GM19035 (cell line): ENCODE measurements around the gene RASAL2.
A peak's percentile ranks its signal among the peaks of the same experiment; 100 is the strongest.
"Not testable (repeated sequence)": the region's sequence is repeated elsewhere in the genome, so short reads cannot be mapped to it uniquely, and the experiment has no call there.

ENCODE experiments used
- ATAC-seq: cut with Tn5 transposase; IDR thresholded peaks from one replicate; pipeline ENCODE4 v1.9.1; 2021; ENCODE audit not compliant: unreplicated experiment

Gene RASAL2

DNA sequence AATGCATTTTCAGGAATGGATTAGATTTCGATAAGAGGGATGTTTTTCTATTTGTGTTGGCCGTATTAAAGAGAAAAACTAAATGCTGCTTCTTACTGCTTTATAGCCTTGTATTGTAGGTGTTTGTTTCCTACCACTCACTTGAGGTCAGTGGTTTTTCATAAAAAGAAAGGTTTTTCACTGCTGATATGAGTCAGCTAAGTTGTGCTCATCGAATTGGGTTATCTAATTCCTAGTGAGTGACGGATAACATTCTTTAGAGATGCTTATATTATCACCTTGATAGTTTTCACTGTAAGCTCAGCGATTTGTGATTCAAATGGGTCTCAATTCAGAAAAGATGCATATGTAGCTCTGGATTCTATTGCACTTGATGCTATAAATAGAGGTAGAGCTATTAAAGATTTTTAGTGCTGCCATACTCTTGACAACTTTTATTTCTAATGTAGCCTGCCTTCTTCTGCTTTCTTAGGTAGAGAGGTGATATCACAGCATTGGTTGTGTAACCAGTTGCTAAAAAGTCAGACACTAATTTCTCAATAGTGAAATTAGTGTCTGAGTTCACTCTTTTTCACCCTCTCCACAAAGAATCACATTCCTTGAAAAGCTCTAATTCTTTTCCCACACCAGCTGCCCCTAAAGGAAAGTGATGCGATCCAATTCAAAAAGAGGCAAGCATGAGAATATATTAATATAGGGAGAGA lies 180.0 kb downstream of the RASAL2 start:
- no peak for ATAC-seq

GRCh38 chr1:178275049-178275448 lies 181.1 kb downstream of the RASAL2 start:
- ATAC-seq, result no peak

DNA sequence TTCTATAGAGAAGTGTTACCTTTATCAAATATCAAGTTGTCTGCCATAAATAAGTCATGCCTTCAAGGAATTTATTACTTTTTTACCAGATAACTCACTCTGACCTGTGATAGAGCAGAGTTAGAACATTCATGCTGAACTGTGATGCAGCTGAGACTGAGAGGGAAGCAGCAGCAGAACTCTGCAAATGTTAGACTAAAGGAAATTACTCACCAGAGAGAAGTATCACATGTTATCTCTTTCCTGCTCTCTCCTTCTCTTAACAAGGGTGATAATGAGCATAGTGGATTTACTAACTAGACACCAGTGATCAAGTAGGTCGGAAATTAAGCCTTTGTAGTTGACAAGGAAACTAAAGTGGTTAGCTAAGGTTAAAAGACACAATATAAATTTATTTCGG lies 181.6 kb downstream of the RASAL2 start:
- ATAC-seq, result no peak

GRCh38 chr1:178277793-178278530 lies 184.1 kb downstream of the RASAL2 start:
- no peak for ATAC-seq

DNA sequence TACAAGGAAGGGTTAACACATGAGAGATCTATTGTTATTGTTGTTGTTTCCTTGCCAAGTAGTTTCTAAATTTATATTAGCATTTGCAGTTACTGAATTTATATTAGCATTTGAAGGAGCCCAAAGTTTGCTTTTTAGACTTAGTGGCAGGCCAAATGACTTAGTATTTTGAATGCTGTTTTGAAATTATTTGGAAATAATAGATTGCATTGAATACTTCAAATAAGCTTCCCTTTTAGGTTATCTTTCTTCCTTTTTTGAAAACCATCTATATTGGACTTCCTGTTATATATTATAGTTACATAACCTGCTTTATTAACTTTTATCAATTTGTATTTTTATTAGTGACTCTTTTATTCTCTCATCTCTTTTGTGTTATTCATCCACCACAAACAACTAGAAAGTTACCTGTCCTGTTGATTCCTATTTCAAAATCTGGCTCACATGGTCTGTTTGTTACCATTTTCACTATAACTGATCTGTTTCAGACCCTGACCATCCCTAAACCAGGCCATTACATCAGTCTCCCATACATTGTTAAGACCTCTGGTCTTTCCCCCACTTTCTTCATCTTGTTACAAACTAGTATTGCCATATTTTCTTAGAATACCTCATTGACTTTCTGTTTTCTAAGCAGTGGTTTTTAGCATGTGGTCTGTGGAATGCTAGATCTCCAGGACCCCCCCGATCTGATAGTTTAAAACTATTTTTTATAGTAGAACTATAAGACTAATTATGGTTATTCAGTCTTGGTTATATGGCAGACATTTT lies 185.2 kb downstream of the RASAL2 start:
- no peak for ATAC-seq

DNA sequence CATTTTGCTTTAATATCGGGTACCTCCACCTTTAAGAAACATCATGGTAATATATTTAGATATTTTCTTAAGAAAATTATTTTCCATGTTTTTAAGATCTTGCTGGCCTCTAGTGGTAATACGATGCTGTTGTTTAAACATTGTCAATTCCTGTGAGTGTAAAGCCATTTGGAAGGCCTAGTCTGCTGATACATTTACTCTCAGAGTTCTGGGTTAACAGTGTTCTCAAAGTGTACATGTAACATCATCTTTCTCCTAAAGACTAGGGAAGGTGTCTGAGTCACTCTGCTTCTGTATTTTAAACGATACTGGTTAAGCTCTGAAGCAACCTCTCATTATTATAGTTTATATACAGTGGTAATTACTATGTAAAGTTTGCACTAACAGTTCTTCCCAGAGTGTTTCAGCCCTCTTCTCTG lies 189.1 kb downstream of the RASAL2 start:
- no peak for ATAC-seq

- no peak for ATAC-seq
These were observed 189.5 kb downstream of the RASAL2 start for GRCh38 chr1:178283409-178283808.

DNA sequence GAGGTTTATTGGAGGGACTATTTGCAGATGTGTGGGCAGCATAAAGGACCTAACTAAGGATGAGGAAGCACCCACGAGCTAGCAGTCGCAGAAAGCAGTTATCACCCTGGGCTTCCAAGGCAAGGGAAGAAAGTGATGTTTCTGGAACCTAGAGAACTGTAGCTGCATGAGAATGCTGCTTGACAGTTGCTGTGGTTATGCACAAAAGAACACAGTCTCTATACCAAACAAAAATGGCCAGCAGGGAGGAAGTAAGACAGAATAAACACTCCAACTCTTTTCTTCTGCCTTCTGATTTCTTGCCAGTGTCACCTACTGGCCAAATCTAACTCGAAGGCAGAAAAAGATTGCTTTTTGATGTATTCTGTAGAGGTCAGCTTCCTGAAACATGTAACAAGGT lies 190.2 kb downstream of the RASAL2 start:
- no peak for ATAC-seq

- ATAC-seq, result no peak
These were observed 197.3 kb downstream of the RASAL2 start for GRCh38 chr1:178291166-178291565.

GRCh38 chr1:178294654-178295053 lies 200.8 kb downstream of the RASAL2 start:
- ATAC-seq, result no peak

DNA sequence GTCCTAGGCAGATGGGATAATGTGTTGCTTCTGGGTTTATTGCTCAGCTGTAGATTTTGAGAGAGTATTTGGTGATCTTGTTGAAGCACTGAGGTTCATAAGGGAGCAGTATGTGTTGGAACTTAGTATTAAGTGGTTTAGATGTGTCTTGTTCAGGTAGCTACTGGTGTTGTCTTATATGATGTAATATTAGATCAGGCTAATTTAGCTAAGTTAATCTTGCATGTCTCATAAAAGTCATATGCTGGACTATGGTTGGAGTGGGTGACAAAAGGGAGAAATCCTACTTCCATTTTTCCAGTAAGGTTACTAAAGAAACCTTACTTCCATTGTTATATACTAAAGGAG lies 206.4 kb downstream of the RASAL2 start:
- no peak for ATAC-seq

DNA sequence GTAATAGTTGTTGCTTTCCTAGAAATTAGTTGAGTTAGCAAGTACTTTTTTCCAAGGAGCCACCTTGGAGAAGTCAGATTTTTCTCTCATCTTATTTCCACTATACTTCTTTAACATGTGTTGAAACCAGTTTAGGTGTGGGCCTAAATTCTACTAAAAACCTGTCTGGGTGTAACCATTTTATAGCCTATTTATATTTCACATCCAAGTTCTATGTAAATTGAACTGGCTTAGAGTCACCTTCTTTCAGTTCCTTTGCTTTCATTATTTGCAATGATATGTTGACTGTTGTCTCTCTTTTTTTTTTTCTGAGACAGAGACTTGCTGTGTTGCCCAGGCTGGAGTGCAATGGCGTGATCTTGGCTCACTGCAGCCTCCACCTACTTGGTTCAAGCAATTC lies 207.2 kb downstream of the RASAL2 start:
- no peak for ATAC-seq

- ATAC-seq, result no peak
These were observed 213.4 kb downstream of the RASAL2 start for GRCh38 chr1:178307264-178307663.

- no peak for ATAC-seq
These were observed 214.5 kb downstream of the RASAL2 start for GRCh38 chr1:178308438-178308837.

DNA sequence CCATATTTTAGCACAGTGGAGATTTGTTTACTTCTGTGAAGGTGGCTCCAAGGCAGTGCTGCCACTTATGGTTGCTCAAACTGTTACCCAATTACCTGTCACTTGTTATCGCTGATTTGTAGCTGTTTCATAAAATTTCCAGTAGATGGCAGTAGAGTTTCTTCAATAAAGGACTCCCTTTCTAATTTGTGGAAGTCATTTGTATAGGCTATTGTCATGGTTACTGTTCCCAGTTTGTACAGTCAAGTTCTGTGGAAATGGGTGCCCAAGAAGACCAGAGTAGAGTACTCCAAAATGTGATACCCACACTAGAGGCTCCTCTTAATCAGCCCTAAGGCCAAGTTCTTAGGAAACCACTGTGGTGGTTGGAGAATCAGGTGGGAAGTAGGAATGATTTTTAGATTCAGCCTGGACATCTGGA lies 216.8 kb downstream of the RASAL2 start:
- ATAC-seq, result peak; percentile 94

- ATAC-seq, result no peak
These were observed 217.3 kb downstream of the RASAL2 start for GRCh38 chr1:178311164-178311563.

DNA sequence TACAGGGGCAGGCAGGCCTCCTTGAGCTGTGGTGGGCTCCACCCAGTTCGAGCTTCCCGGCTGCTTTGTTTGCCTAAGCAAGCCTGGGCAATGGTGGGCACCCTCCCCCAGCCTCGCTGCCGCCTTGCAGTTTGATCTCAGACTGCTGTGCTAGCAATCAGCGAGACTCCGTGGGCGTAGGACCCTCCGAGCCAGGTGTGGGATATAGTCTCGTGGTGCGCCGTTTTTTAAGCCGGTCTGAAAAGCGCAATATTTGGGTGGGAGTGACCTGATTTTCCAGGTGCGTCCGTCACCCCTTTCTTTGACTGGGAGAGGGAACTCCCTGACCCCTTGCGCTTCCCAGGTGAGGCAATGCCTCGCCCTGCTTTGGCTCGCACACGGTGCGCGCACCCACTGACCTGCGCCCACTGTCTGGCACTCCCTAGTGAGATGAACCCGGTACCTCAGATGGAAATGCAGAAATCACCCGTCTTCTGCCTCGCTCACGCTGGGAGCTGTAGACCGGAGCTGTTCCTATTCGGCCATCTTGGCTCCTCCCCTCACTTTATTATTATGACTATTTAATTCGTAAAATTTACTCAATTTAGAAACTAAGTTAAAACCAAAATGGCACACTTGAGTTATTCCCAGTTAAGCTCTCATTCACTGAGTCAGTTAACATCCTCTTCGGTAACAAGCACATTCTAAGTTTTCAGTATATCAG lies 226.5 kb downstream of the RASAL2 start:
- ATAC-seq, result not testable (repeated sequence)

DNA sequence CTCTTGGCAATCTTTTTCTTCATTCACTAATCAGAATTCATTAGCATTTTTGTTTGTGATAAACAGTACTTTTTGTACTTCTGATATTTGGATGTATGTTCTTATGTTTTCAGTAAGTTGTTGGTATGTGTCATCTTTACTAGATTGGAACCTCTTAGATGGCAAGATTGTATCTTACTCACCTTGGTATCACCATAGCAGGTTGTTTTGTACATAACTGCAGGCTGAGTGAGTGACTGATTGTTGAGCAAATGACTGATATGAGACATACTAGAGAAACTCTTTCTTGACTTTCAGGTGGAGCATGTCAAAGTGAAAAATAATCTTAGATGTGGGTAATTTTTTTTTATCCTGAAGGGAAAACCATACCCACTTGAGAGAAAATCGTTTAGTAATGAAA lies 229.2 kb downstream of the RASAL2 start:
- no peak for ATAC-seq

DNA sequence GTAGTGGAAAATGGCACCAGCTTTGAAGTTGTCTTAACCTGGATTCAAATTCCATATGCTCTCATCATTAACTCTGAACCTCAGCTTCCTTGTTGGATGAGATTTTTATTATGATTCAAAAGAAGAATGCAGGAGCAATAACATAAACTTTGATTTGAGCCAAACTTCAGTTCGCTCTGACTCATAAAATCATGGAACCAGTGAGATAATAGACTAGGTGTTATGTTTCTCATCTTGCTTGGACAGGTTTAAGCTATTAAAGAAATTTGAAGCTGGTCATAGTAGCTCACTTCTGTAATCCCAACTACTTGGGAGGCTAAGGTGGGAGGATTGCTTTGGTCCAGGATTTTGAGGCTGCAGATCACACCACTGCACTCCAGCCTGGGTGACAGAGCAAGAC lies 230.1 kb downstream of the RASAL2 start:
- no peak for ATAC-seq

- no peak for ATAC-seq
These were observed 234.8 kb downstream of the RASAL2 start for GRCh38 chr1:178328728-178329127.

DNA sequence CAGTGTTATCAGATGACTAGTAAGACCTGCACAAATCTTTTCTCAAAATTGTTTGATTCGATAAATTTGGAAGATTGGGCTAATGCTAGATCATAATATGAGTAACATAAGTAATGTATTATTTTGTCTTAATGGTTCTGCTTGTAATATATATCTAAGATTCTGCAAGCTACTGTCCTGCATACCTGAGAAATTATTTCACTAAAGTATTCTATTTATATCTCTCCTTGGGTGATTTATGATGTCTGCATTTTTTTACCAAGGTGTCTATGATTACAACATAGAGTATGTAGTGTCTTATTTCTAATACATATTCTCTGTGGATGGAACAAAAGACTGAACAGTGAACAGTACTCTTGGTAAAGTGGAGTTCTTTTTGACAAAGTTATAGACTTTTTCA lies 236.2 kb downstream of the RASAL2 start:
- ATAC-seq, result no peak
